GM12874 (cell line): ENCODE measurements around the gene QRICH1.

ENCODE experiments used
- TF ChIP-seq, protein P1 (sequence below): IDR thresholded peaks from 2 replicates; pipeline ENCODE4 v1.5.1; 2011; ENCODE audit warnings: low read depth, mild to moderate bottlenecking, control low read depth, low read length, moderate library complexity; ENCODE audit not compliant: insufficient read depth

QRICH1 gene

GRCh38 chr3:49132073-49132436, 38.2 kb upstream of the QRICH1 start:
- TF ChIP-seq, protein P1, sequence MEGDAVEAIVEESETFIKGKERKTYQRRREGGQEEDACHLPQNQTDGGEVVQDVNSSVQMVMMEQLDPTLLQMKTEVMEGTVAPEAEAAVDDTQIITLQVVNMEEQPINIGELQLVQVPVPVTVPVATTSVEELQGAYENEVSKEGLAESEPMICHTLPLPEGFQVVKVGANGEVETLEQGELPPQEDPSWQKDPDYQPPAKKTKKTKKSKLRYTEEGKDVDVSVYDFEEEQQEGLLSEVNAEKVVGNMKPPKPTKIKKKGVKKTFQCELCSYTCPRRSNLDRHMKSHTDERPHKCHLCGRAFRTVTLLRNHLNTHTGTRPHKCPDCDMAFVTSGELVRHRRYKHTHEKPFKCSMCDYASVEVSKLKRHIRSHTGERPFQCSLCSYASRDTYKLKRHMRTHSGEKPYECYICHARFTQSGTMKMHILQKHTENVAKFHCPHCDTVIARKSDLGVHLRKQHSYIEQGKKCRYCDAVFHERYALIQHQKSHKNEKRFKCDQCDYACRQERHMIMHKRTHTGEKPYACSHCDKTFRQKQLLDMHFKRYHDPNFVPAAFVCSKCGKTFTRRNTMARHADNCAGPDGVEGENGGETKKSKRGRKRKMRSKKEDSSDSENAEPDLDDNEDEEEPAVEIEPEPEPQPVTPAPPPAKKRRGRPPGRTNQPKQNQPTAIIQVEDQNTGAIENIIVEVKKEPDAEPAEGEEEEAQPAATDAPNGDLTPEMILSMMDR = no peak

DNA sequence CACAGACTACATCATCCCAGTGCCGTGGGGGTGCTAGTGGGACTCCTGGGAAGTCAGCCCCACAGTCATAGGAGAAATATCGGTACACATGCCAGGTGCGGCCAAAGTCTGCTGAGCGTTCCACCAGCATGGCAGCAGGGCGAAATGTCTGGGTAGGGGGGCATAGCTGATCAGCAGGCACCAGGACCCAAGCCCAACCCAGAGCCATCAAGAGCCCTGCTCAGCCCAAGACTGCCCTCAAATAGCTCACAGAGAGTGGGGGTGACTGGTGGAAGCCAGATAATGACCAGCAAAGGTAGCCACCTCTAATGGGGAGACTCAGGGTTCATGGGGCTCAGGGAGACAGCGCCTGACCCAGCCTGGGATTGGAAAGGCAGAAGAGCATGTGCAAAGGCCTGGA, 37.7 kb upstream of the QRICH1 start:
- TF ChIP-seq, protein P1 = no peak

- TF ChIP-seq, protein P1 = no peak
These were observed 37.2 kb upstream of the QRICH1 start for GRCh38 chr3:49131040-49131439.

GRCh38 chr3:49124991-49125670, 31.3 kb upstream of the QRICH1 start:
- TF ChIP-seq, protein P1 = peak; percentile 39

DNA sequence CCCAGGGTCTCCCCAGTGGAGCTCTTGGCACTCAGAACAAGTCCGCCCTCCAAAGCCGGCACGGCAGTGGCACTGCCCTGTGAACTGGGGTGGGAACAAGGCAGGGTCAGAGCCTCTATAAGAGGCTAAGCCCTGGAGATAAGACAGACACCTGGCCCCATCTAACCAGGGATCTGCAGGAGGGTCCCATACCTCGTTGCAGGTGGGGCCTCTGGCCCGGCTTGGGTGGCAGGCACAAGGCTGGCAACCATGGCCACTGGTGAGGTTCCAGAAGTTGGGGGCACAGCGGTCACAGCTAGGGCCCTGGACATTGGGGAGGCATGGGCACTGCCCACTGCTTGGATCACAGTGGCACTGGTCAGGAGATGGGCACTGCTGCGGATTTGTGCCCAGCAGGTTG, 30.3 kb upstream of the QRICH1 start:
- TF ChIP-seq, protein P1 = no peak

DNA sequence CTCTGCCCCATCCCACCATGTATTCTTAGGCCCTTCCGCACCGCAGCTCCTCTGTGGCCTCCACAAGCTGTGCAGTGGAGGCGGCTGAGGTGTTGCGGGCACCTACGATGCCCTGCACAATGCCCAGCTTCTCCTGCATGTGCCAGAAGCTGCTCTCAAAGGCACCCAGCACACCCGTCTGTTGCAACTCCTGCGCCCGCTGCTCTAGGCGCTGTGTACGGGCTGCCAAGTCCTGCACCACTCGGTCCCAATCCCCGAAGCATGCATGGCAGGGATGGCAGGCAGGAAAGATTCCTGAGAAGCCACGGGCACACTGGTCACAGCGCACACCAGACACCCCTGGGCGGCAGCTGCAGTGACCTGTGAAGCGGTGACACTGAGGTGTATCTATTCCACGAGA, 29.8 kb upstream of the QRICH1 start:
- TF ChIP-seq, protein P1 = no peak

- TF ChIP-seq, protein P1 = no peak
These were observed 29.1 kb upstream of the QRICH1 start for GRCh38 chr3:49122886-49123545.
